ENCODE data around the gene ISG20L2.

Gene ISG20L2

DNA sequence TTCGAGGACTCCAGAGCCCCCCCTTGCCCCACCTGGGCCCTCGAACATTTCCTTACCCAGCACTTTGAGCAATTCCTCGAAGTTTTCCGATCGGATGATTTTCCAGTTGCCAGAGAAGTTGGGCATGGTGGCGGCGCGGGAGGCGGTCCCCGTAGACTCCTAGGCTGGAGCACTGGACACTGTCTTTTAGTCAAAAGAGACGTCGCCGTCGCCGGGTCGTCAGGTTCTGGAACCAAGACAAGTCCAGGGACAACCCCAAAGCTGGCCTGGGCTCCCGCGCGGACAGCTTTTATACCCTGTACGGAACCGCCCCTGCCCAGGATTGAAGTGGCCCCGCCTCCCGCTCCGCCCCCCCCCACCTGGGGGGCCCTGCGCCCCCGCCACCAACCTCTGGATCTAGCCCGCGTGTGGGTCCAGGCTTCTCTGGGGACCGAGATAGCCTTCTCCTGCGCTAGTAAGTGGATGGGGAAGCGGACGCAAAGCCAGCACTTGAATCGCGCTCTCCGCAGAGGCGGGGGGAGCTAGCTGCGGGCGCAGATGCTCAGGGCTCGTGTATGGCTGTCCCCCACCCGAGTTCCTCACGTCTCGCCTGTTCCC is 23.1 kb downstream of the ISG20L2 start, which contains the start of gene CRABP2:
TSS of gene CRABP2 (minus strand) at position 263 of the 597 bp plus-strand sequence. CDS start at position 126, 137 bp downstream.
- no peak for DNase-seq

DNA sequence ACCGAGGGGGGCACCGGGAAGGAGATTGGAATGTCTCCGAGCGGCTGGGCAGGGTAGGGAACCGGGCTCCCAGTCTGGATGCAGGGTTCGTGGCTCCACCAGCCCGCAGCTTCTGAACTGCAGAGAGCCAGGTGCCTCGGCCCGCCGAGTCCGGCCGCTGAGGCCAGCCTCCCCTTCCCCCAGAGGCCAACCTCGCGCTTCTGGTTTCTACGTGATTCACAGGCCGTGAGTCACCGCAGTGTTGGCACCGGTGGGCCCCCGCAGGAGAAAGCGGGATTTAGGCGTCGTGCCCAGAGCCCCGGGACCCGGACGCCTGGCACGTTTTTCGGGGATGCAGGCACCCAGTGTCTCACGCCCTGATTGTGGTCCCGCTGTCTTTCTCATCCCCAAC is 23.6 kb downstream of the ISG20L2 start:
- DNase-seq = no peak

DNA sequence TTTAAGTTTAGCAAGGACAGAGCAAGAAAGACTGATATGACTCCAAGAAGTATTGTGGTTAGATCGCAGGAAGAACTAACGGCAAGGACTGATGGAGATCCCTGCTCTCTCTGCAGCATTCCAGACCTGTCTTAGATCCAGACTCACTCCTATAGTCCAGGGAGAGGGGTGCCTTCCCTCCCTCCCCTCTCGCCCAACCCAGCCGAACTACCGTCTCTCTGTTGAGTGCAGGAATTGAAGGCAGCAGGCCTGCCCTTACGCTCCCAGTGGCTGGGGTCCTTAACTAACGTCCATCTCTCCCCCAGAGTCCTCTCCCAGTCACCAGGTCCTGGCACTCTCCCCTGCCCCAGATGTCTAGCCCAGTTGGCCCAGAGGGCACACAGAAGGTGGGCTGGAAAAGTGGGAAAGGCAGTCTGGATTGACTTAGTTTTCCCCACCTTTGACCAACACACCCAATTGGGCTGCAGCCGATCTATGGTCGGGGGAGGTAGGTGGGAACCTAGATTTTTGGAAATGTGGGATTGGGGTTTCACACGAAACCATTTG is 24.3 kb downstream of the ISG20L2 start:
- no peak for DNase-seq

- no peak for DNase-seq
Measured at GRCh38 chr1:156703741-156704140, 24.8 kb downstream of the ISG20L2 start.

DNA sequence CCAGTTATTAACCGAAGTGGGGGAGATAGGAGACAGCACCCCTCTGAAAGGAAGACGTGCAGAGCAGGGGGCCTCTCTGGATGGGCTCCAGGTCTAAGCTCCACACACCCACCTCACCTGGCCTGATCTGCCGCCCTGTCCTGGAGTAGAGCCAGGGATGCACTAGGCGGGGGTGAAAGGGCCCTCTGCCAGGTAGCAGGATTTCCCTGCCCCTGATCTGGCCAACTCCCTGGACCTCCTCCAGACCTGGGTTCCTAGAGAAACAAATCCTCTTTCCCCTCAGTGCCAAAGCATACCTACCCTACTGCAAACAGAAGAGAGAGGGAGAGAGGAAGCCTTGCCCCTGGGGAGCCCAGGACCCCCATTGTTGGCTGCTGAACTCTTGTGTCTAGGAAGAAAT is 25.2 kb downstream of the ISG20L2 start:
- DNase-seq = no peak

DNA sequence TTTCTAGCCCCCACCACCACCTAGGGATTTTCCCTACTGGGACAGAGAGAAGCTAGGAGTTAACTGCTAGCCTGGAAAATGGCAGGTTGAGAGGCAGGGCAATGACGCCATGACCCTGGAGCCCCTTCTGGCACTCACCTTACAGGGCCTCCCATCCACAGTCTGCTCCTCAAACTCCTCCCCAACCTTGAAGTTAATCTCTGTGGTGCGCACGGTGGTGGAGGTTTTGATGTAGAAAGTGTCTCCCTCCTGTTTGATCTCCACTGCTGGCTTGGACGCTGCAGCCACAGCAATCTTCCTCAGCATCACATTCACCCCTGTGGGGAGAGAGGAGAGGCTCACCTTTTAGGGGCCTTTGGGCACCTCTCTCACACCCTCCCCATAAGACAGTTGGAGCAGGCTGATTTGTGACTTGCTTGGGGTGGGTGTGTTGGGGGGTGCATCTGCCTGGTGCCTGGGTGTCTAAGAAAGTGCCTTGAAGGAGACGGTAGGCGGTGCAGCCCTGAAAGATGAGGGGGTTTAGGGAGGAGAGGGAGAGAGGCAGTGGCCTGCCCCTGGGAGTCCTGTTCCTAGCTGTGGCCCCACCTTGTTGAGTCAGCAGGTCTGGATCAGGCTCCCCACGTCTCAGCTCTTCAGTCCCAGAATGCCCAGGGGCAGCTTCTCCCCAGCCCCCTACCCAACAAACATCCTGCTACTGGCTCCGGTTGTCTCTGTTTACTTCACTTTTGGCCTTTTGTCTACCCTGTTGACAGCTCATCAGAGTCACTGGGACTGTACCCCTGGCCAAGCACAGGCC is 27.6 kb downstream of the ISG20L2 start:
- no peak for DNase-seq

- no peak for DNase-seq
Measured at GRCh38 chr1:156698995-156699394, 29.6 kb downstream of the ISG20L2 start.

DNA sequence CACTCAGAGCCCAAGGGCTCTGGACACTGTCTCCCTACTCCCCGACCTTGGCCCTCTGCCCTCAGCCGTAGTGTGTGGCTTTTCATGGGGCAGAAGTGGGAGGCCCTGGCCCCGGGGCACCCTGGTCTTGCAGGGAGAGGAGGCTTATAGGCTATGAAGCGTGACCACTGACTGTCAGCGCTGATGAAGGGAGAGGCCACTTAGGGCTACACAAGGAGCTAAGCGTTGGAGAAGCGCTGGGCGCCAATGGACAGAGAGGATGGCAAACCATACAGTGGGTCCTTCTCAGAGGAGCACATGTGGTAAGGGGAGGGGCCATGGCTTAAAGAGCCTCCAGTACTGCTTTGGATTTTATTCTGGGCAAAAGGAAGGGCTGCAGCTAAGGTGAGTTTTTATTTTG is 31.1 kb downstream of the ISG20L2 start:
- DNase-seq = no peak

DNA sequence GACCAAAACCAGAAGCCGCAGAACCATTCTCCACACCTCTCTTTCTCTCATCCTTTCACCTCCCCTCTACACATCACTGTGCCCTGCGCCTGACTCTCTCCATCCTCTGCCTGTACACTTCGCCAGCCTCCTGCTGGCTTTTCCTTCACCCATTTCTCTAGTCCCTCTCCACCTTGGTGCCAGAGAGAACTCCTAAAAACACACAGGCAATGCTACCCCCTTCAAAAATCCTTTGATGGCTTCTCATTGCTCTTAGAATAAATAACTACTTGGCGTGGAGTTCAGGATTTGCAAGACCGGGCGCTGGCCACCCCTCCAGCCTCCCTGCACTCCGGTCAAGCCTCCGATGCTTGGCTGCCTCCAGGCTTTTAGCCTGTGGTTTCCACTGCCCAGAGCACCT is 31.8 kb downstream of the ISG20L2 start:
- DNase-seq = no peak

DNA sequence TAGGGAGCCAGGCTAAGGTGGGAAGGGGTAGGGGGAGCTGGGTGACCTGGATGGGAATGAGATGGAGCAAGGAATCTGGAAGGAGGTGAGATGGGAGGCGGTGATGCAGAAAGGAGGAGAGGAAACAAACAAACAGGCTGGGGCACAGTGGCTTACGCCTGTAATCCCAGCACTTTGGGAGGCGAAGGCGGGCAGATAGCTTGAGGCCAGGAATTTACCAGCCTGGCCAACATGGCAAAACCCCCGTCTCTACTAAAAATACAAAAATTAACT is 33.9 kb downstream of the ISG20L2 start:
- no peak for DNase-seq

GRCh38 chr1:156693848-156694689 is 34.5 kb downstream of the ISG20L2 start:
- DNase-seq = no peak

DNA sequence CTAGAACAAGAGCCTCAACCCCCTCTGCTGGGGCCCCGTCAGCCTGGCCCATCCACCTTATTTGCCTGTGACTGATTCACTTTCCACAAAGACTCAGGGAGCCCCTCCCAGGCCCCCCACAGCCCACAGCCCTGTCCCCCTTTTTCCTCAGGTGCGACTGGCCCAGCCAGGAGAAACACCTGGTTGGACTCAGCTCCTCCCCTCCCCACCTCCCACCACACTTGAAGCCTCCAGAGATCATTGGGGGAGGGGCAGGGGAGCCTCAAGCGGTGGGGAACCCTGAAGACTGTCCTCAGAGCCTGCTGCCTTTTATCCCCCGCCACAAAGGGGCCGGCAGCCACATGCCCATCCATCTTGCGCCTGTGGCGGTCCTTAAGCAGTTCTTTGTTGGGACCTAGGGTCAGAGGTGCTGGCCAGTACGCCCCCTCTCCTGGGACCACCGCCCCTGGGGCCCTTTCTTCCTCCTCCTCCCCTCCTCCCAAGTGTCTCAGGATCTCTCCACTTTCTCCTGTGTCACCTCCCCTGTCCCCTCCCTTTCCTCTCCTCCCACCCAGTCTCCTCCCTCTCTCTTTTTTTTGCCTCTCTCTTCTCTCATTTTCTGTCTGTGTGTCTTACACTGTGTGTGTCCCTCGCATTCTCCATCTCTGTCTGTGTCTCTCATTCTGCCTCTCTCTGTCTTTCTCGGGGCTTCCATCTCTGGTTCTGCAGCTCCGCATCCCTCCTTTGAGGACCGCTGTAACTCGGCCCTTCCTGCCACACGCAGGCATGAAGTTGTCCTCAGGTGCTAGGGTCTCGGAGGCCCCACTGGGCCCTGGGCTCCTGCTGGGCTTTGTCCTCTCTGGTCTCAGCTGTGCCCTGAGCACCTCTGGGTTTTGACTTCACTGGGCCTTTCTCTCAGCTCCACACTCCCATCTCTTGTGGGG is 35.4 kb downstream of the ISG20L2 start:
- DNase-seq = peak; percentile 13

DNA sequence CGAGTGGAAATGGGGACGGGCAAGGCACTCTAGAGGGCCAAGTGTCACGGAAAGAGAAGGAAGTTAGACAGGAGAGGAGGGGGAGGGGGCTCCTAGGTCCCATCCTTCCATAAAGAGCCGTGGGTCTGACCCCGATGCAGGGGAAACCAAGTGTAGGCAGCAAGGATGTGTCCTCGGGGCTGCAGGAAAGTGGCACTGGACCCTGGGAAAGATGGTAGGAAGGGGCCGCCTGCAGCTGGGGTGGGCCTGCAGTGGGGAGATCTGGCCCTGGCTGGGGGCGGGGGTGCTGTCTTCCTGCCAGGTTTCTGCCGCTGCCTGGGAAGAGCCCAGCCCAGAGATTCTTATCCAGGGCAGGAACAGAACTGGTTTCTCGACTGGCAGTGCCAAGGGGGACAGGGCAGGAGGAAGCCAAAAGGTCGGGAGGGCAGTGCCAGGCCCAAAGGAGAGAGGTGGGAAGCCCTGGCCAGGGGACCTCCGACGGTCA is 36.1 kb downstream of the ISG20L2 start:
- DNase-seq = no peak

DNA sequence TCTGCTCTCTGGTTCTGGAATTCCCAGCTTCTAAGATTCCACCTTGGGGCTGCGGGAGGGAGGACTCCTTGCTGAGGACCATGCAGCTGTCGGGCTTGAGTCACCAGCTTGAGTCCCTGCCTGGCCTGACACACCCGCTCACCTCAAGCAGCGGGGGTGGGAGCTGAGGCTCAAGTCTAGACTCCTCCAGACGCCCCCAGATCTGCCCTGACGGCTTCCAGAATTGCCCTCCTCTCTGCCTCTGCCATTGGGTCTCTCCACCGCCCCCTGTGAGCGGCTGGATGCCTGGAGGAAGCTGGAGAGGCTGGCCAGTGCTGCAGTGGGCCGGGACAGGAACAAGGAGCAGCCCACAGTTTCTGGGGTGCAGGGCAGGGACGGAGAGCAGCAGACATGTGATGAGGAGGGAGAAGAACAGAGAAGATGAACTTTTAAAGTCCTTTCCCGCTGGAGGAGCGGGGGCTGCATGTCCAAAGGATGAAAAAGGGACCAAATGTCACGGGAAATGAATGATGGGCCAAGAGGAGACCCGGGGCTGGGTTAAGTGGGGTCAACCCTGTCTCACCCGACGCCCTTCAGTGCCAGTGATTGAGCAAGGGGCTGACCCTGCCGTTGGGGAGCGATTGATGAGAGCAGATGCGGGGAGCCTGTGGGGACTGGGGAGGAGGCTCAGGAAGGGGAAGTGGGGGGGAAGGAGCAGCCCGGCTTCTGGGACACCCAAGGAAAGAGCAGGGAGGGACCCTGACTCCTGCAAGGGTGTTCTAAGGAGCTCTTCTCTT is 36.7 kb downstream of the ISG20L2 start:
- no peak for DNase-seq

DNA sequence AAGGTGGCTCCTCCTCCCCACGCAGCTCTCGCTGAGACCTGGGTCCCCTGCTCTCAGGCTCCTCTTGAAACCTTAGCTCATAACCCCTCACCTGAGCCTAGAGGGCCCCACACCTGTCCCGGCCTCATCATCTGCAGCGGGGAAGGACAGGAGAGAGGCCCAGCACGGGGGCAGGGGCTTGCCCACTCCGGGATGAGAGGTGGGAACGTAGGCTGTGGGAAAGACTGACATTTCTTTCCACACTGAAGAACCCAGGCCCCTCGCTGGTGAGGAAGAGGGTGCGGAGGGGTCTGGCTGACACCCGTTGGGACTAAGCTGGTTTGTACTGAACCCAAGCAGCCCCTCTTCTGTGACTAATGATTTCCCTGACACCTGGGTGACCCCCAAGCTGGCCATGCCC is 37.4 kb downstream of the ISG20L2 start:
- DNase-seq = no peak

- no peak for DNase-seq
Measured at GRCh38 chr1:156690675-156691036, 37.9 kb downstream of the ISG20L2 start.

- DNase-seq = no peak
Measured at GRCh38 chr1:156689953-156690674, 38.5 kb downstream of the ISG20L2 start.

GRCh38 chr1:156689035-156689952 is 39.3 kb downstream of the ISG20L2 start:
- DNase-seq = peak; percentile 82

- DNase-seq = peak; percentile 32
Measured at GRCh38 chr1:156684227-156684782, 44.3 kb downstream of the ISG20L2 start.
